Activated CD8-positive, alpha-beta T cell treated with anti-CD3 and anti-CD28 coated beads, Interleukin-2, amount 10 ng/mL, durations not matched to agents 7 days and 5 days (primary cell): ENCODE data around the gene COMMD1. TPM values are rescaled to one million over a fixed set of nuclear protein-coding genes. Genes with fewer than 3 reads are reported as not detected.
"Not testable (repeated sequence)": the region's sequence is repeated elsewhere in the genome, so short reads cannot be mapped to it uniquely, and the experiment has no call there.

Source experiments
- ATAC-seq: fragments of 150-1000 bp; cut with Tn5 transposase; one replicate; pipeline ENCODE4 v1.10.0; 2021; ENCODE audit warnings: moderate library complexity
- CTCF ChIA-PET: fragments of 350-600 bp; sonication (Branson Sonifier 250); formaldehyde crosslinking; loops from one replicate; lab custom pipeline; 2021; ENCODE audit warnings: antibody characterized with exemption; lab: Charles Lee
- POLR2A ChIA-PET: fragments of 350-600 bp; sonication (Branson Sonifier 250); formaldehyde crosslinking; loops from one replicate; lab custom pipeline; 2021; ENCODE audit warnings: antibody characterized with exemption; lab: Charles Lee
- DNase-seq: peaks from one replicate; pipeline ENCODE4 v3.0.0-alpha.2; 2020
- H3K27ac Mint-ChIP-seq: one replicate; pipeline ENCODE4 v1.8.0; 2021; ENCODE audit warnings: mild to moderate bottlenecking, mixed read lengths
- H3K27me3 Mint-ChIP-seq: one replicate; pipeline ENCODE4 v1.8.0; 2021; ENCODE audit warnings: low read depth, mixed read lengths
- H3K36me3 Mint-ChIP-seq: one replicate; pipeline ENCODE4 v1.8.0; 2021; ENCODE audit warnings: low read depth, mixed read lengths
- H3K4me1 Mint-ChIP-seq: one replicate; pipeline ENCODE4 v1.8.0; 2021; ENCODE audit warnings: low read depth, mixed read lengths
- H3K4me3 Mint-ChIP-seq: one replicate; pipeline ENCODE4 v1.8.0; 2021; ENCODE audit warnings: mild to moderate bottlenecking, mixed read lengths
- H3K9me3 Mint-ChIP-seq: one replicate; pipeline ENCODE4 v1.8.0; 2022; ENCODE audit warnings: mixed read lengths; ENCODE audit not compliant: insufficient read depth
- total RNA-seq, 2 experiments: library from RNA; stranded (reverse); gene quantifications; one replicate each; pipeline ENCODE4 v1.2.3, GENCODE V29; 2021

COMMD1 gene
- total RNA-seq, 2 experiments from 2014 or later, result 29.3 to 30.5 TPM

DNA sequence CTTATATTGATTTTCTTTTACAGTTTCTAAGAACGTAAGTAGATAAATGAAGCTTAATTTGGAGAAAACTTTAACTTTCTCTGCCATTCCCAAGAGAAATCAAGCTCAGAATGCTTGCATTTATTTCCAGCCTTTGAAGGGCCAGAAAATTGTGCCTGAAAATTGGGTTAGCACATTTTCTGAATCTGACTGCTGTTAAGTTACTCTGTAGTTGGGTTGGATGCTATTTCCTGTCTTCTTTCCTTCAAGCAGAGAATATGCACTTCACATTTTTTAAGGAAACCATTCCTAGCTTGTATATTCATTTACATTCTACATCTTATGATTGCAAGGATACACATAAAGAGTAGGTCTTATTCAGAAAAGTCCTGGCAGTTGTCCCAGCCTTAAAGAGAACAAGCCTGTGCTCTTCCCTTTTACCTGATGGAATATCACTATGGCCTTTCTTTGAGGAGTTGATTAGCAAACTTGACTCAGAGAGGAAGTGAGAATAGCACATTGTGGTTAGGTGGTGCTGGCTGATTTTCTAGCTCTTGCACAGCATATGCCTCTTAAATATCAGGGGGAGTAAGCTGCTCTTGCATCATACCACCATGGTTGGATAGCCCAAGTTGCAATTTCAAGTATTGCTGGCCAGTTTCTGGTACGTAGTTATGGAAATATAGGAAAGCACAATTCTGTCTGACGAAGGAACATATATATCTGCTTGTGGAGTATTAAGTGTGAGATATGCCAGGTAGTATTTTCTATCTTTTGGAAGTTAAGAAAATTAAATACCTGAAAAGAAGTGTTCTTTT lies 133.7 kb downstream of the COMMD1 start:
- Mint-ChIP-seq H3K9me3 (peaks cover 7% of the 10 kb centered on the region), H3K4me3 (no peak overlapping the region), H3K4me1 (peaks cover 28% of the 10 kb centered on the region), H3K27me3 (no peaks in the 10 kb centered on the region), H3K27ac (peak overlapping the region; percentile 88), H3K36me3 (peaks cover 10% of the 10 kb centered on the region)
- ChIA-PET CTCF (interaction anchor here (1.0 to 1.6 kb wide), 3 partner anchors 16 to 63 kb away, joined by 3 to 4 read pairs (median 3); no protein-coding TSS in a partner anchor), POLR2A (no interaction called here)
- ATAC-seq, result peak; percentile 93
- DNase-seq, result peak; percentile 66

DNA sequence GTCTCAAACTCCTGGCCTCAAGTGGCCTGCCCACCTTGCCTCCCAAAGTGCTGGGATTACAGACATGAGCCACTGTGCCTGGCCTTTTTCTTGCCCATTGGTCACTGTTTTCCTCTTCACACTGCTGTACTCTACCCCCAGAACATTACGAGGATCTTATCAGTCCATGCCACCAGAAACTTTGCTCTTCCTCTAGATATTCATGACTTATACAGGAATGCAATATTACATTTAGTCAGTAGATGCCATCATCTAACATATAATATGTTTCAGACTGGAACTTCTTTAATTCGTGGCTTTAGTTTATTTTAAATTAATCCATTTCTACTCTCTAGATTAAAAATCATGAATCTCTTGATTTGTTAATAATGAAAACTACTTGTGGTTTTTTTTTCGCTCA lies 135.5 kb downstream of the COMMD1 start:
- H3K36me3 Mint-ChIP-seq, result peaks cover 17% of the 10 kb centered on the region
- CTCF ChIA-PET, result no interaction called here
- peaks cover 14% of the 10 kb centered on the region for H3K9me3 Mint-ChIP-seq
- no peak overlapping the region for H3K27ac Mint-ChIP-seq
- H3K4me3 Mint-ChIP-seq, result no peak overlapping the region
- H3K27me3 Mint-ChIP-seq, result no peaks in the 10 kb centered on the region
- peaks cover 28% of the 10 kb centered on the region for H3K4me1 Mint-ChIP-seq
- POLR2A ChIA-PET, result no interaction called here
- ATAC-seq, result no peak
- DNase-seq, result no peak

DNA sequence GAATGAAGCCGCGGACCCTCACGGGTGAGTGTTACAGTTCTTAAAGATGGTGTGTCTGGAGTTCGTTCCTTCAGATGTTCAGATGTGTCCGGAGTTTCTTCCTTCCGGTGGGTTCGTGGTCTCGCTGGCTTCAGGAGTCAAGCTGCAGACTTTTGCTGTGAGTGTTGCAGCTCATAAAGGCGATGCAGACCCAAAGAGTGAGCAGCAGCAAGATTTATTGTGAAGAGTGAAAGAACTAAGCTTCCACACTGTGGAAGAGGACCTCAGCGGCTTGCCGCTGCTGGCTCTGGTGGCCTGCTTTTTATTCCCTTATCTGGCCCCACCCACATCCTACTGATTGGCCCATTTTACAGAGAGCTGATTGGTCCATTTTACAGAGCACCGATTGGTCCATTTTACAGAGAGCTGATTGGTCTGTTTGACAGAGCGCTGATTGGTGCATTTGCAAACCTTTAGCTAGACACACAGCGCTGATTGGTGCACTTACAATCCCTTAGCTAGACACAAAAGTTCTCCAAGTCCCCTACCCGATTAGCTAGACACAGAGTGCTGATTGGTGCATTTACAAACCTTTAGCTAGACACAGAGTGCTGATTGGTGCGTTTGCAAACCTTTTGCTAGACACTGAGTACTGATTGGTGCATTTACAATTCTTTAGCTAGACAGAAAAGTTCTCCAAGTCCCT lies 136.4 kb downstream of the COMMD1 start:
- CTCF ChIA-PET, result interaction anchor here (1.0 kb wide), 1 partner anchor 9 kb away, joined by 3 read pairs; no protein-coding TSS in a partner anchor
- Mint-ChIP-seq H3K9me3 (peaks cover 14% of the 10 kb centered on the region), H3K36me3 (peaks cover 17% of the 10 kb centered on the region), H3K27ac (peak overlapping the region; percentile 10), H3K4me3 (peak overlapping the region; percentile 2), H3K4me1 (peaks cover 28% of the 10 kb centered on the region)
- H3K27me3 Mint-ChIP-seq, POLR2A ChIA-PET, ATAC-seq, DNase-seq: not testable (repeated sequence)

DNA sequence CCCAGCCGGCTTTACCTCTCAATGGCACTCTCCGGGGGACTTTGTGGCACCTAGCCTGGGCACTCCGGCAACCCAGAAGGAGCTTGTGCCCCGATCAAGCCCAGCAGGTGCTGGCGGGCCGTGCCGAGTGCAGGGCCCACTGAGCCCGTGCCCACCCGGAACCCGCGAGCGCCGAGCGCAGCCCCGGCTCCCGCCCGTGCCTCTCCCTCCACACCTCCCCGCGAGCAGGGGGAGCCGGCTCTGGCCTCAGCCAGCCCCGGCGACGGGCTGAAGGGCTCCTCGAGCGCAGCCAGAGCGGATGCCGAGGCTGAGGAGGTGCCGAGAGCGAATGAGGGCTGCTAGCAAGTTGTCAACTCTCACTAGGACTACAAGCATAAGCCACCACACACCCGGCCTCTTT lies 136.9 kb downstream of the COMMD1 start:
- H3K27me3 Mint-ChIP-seq, result no peaks in the 10 kb centered on the region
- CTCF ChIA-PET, result interaction anchor here (1.0 kb wide), 1 partner anchor 8 kb away, joined by 3 read pairs; no protein-coding TSS in a partner anchor
- POLR2A ChIA-PET, result no interaction called here
- no peak for DNase-seq
- H3K9me3 Mint-ChIP-seq, result peaks cover 14% of the 10 kb centered on the region
- peaks cover 28% of the 10 kb centered on the region for H3K4me1 Mint-ChIP-seq
- no peak overlapping the region for H3K4me3 Mint-ChIP-seq
- no peak for ATAC-seq
- H3K27ac Mint-ChIP-seq, result no peak overlapping the region
- H3K36me3 Mint-ChIP-seq, result peaks cover 17% of the 10 kb centered on the region

DNA sequence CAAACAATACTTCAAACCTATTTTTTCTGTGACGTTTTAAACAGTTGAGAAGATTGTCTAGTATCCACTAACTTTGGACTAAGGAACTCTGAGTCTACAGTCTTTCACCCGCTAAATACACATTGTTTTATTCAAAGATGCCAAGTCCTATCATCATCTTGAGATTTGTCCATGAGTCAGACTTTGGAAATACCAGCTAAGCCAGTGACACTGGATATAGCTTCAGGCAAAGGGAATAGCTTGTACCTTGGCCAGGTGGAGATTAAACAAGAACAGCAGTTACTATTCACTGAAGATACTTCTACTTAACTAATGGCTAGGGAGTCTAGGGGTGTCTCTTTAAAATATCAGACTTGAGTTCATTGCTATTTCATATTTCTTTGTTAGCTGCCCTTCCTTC lies 137.5 kb downstream of the COMMD1 start:
- ChIA-PET CTCF (no interaction called here), POLR2A (no interaction called here)
- Mint-ChIP-seq H3K36me3 (peaks cover 17% of the 10 kb centered on the region), H3K27ac (no peak overlapping the region), H3K4me1 (peaks cover 28% of the 10 kb centered on the region), H3K9me3 (peaks cover 14% of the 10 kb centered on the region), H3K4me3 (no peak overlapping the region), H3K27me3 (no peaks in the 10 kb centered on the region)
- DNase-seq (no peak), ATAC-seq (no peak)

DNA sequence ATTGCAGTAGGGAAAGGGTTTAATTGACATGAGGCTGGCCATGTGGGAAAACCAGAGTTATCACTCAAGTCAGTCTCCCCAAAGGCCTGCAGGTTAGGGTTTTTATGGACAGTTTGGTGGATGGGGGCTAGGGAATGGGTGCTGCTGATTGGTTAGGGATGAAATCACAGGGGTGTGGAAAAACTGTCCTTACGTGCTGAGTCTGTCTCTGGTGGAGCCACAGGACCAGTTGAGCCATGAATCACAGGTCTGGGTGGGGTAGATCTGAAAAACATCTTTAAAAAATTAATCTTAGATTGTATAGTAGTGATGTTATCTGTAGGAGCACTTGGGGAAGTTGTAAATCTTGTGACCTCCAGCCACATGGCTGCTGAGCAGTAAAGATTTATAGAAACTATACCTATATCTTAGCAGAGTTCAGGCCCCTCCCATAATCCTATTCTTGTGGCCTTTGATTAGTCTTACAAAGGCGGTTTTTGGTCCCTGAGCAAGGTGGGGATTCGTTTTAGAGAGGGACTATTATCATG lies 139.6 kb downstream of the COMMD1 start:
- peaks cover 13% of the 10 kb centered on the region for H3K4me1 Mint-ChIP-seq
- peaks cover 14% of the 10 kb centered on the region for H3K9me3 Mint-ChIP-seq
- no peak for DNase-seq
- H3K4me3 Mint-ChIP-seq, result no peak overlapping the region
- ChIA-PET POLR2A (no interaction called here), CTCF (no interaction called here)
- H3K36me3 Mint-ChIP-seq, result peaks cover 17% of the 10 kb centered on the region
- no peaks in the 10 kb centered on the region for H3K27me3 Mint-ChIP-seq
- H3K27ac Mint-ChIP-seq, result no peak overlapping the region
- no peak for ATAC-seq

DNA sequence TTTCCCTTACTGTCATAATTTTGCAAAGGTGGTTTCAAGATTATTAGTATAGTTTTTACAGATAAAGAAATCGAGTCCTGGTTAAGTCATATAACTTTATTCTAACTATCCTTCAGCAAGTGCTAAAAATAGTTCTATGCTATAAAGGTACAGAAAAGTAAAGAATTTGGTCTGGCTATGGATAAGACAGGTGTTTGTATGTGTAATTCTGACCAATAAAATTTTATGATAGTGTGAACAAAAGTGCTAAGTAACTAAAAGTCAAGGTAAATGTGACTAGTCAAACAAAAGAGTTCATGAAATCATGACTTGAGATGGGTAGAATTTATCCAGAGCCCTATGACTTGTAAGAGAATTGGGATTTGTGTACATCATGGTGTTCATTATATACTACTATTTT lies 140.7 kb downstream of the COMMD1 start:
- ATAC-seq (no peak), DNase-seq (no peak)
- Mint-ChIP-seq H3K36me3 (peaks cover 15% of the 10 kb centered on the region), H3K9me3 (peaks cover 14% of the 10 kb centered on the region), H3K27me3 (no peaks in the 10 kb centered on the region), H3K4me1 (peaks cover 7% of the 10 kb centered on the region), H3K4me3 (no peak overlapping the region), H3K27ac (no peak overlapping the region)
- ChIA-PET CTCF (no interaction called here), POLR2A (no interaction called here)

DNA sequence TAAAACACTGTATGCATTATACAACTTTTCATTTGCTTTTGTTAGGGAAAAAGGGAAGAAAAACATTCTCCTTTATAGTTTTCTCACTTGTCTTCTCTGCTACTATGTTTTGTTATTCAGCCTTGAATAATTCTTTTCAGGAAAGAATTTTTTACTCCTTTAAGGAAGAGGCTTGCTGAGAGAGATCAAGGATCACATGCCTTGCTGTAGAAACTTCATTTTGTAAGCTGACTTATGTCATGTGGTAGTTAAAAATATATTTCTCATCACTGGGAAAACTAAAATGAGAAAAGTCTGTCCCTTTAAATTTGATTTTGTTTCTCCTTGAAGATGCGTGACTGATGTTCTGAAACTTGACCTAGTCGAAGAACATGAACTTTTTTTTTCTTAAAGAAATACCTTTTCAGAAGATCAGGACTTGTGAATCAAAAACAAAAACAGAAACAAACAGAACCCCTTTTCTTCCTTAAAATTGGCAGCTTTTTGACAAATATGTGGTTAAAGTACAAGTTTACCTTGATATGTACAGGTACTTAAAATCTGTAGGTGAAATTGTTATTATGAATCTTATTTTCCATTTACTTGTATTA lies 145.1 kb downstream of the COMMD1 start:
- H3K36me3 Mint-ChIP-seq, result no peaks in the 10 kb centered on the region
- H3K27me3 Mint-ChIP-seq, result no peaks in the 10 kb centered on the region
- H3K9me3 Mint-ChIP-seq, result no peaks in the 10 kb centered on the region
- ChIA-PET CTCF (interaction anchor here (1.2 kb wide), 1 partner anchor 9 kb away, joined by 3 read pairs; no protein-coding TSS in a partner anchor), POLR2A (no interaction called here)
- no peak overlapping the region for H3K27ac Mint-ChIP-seq
- no peak for DNase-seq
- no peak for ATAC-seq
- no peak overlapping the region for H3K4me3 Mint-ChIP-seq
- peaks cover 11% of the 10 kb centered on the region for H3K4me1 Mint-ChIP-seq

DNA sequence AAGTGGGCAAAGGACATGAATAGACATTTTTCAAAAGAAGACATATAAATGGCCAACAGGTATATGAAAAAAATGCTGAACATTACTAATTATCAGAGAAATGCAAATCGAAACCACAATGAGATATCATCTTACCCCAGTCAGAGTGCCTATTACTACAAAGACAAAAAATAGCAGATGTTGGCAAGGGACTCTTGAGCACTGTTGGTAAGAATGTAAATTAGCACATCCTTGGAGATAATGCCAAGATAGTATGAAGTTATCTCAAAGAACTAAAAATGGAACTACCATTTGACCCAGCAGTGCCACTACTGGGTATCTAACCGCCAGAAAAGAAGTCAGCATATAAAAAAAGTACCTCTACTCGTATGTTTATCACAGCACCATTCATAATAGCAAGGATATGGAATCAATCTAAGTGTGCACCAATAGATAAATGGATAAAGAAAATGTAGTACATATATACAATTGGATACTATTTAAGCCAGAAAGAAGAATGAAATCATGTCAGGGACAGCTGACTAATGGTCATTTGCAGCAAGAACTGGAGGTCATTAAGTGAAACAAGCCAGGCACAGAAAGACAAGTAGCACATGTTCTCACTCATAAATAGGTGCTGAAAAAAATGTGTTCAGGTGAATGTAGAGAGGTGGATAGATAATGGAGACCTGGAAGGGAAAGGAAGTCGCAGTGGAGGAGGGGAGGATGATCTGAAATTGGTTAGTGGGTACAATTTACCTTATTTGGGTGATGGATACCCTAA lies 148.7 kb downstream of the COMMD1 start:
- CTCF ChIA-PET, result interaction anchor here (1.1 kb wide), 1 partner anchor 15 kb away, joined by 4 read pairs; no protein-coding TSS in a partner anchor
- Mint-ChIP-seq H3K9me3 (no peaks in the 10 kb centered on the region), H3K4me1 (peaks cover 11% of the 10 kb centered on the region), H3K4me3 (no peak overlapping the region), H3K36me3 (no peaks in the 10 kb centered on the region), H3K27ac (no peak overlapping the region), H3K27me3 (no peaks in the 10 kb centered on the region)
- DNase-seq, result no peak
- no peak for ATAC-seq
- POLR2A ChIA-PET, result no interaction called here

DNA sequence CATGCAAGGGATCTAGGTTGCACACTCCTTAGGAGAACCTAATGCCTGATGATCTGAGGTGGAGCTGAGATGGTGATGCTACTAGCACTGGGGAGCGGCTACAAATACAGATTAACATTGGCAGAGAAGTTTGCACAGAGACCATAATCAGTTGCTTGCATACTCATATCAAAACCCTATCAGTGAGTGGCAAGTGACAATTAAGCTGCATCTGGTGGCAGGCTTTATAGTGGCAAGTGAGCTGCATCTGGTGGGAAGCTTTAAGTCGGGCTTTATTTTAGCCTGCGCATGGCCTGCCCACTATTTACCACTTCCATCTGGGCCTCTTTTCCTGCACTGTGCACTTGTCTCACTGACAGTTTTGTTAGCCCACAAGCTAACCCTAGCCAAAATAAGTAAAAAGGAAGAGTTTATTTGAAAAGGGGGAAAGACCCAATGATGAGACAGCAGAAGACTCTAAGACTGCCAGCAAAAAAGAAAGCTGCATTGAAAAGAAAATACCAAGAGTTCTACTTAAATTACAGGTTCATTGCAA lies 149.5 kb downstream of the COMMD1 start:
- DNase-seq (no peak), ATAC-seq (no peak)
- Mint-ChIP-seq H3K4me3 (no peak overlapping the region), H3K9me3 (peaks cover 5% of the 10 kb centered on the region), H3K4me1 (peaks cover 11% of the 10 kb centered on the region), H3K27ac (no peak overlapping the region), H3K27me3 (no peaks in the 10 kb centered on the region), H3K36me3 (no peaks in the 10 kb centered on the region)
- ChIA-PET POLR2A (no interaction called here), CTCF (interaction anchor here (1.1 kb wide), 1 partner anchor 16 kb away, joined by 4 read pairs; no protein-coding TSS in a partner anchor)
